Femur (tissue), 1 donor: ENCODE data around the gene ZNF132.
"Not testable (repeated sequence)": the region's sequence is repeated elsewhere in the genome, so short reads cannot be mapped to it uniquely, and the experiment has no call there.

Source experiments
- DNase-seq: peaks from one replicate; pipeline ENCODE4 v3.0.0-alpha.2; 2017

ZNF132 gene

GRCh38 chr19:58406818-58407657 lies 32.9 kb downstream of the ZNF132 start:
- DNase-seq = no peak

DNA sequence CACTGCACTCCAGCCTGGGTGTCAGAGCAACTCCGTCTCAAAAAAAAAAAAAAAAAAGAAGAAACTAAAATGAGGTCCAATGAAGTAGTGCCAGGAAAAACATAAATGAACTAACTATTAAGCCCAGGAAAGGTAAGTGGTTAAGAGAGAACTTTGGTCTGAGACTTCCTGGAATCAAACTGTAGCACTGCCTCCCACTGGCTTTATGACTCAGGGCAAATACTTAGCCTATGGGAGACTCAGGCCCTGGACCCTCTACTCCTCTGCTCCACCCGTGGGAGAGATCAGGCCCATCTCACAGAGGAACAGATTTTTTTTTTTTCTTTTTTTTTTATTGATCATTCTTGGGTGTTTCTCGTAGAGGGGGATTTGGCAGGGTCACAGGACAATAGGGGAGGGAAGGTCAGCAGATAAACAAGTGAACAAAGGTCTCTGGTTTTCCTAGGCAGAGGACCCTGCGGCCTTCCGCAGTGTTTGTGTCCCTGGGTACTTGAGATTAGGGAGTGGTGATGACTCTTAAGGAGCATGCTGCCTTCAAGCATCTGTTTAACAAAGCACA lies 36.0 kb downstream of the ZNF132 start:
- not testable (repeated sequence) for DNase-seq

- no peak for DNase-seq
Observed at GRCh38 chr19:58401840-58402421, 38.0 kb downstream of the ZNF132 start.

DNA sequence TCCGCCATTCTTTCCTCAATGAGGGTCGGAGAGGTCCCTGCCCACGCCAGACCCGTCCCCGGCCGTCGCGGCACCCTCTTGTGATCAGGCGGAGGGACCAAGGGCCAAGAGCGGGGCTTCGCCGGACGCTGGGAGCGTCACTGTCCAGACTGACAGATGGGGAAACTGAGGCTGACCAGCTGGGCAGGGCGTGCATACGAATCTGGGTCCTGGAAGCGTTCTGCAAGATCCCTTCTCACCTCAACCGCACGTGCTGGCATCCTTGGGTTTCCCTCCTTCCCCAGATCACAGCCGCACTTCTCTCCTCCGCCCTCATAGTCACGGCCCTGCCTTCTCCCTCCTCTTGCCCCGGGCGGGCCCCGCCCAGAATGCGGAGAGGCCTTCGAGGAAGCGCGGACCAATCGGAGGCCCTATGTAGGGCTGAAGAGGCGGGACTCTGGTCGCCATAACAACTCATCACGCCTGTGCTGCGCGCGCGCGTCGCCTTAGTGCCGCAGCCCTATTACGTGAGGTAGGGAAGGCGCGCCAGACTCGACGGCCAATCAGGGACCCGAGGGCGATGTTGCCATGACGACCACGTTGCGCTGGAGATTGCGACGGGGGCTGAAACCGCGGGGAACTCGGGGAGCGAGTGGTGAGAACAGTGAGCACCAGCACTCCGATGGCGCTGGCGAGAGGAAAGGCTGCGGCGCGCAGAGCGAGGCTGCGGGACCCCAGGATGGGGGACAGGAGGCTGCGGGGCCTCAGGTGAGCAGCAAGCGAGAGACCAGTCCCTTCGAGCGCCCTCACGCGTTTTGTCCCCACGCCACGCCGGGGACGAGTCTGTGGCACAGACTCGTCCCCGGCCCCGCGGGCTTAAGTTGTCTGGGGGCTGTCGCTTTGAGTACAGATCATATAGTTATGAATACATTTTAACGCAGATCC lies 38.8 kb downstream of the ZNF132 start:
- DNase-seq = peak; percentile 100

GRCh38 chr19:58400316-58400915 lies 39.5 kb downstream of the ZNF132 start:
- peak; percentile 36 for DNase-seq

DNA sequence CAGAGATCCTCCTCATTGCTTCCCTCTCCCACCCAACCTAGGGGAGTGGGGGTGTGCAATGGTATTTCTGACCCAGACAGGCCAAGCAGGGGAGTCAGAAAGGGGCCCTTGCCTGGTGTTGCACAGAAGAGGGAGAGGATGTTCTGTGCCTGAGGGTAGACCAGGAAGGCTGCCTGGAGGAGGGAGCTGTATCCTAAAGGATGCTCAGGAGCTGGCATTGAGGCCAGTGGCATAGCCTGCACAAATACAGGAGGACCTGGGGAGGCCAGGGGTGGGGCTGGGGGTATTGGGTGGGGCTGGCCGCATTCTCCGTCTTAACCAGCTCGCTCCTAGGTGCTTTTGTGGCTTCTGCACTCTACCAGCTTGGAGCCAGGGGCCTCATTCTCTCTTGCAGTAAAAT lies 40.0 kb downstream of the ZNF132 start:
- no peak for DNase-seq

DNA sequence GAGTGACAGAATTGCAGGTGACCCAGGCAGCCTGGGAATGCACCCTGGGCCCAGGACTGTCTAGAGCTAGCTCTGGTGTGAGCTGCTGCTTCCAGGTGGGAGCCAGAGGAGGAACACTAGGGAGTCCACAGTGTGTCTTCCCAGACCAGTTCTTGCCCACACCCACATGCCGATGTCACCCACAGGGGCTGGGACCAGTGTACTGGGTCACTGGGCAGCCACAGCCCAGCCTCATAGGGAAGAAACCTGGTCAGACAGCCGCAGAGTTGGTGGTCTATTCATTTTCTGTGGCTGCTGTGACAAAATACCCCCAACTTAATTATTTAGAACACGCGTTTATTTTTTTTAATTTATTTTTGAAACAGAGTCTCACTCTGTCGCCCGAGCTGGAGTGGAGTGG lies 41.4 kb downstream of the ZNF132 start:
- DNase-seq = peak; percentile 21

DNA sequence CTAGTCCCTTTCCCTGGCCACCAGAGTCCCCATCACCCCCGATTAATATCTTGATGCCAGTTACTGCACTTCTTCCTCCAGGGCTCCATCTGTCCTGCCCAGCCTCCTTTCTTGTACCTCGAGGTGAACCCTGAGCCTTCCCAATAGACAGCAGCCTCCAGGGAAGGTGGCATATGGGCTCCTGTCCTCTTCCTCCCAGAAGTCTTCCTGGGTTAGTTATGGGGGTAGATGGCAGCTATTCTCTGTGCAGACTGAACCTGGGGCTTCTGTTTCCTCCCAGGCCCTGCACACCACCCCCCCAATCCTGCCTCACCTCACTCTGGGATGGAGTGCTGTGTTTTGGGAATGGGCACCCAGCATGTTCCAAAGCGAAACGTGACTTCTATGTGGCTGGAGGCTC lies 41.9 kb downstream of the ZNF132 start:
- no peak for DNase-seq

DNA sequence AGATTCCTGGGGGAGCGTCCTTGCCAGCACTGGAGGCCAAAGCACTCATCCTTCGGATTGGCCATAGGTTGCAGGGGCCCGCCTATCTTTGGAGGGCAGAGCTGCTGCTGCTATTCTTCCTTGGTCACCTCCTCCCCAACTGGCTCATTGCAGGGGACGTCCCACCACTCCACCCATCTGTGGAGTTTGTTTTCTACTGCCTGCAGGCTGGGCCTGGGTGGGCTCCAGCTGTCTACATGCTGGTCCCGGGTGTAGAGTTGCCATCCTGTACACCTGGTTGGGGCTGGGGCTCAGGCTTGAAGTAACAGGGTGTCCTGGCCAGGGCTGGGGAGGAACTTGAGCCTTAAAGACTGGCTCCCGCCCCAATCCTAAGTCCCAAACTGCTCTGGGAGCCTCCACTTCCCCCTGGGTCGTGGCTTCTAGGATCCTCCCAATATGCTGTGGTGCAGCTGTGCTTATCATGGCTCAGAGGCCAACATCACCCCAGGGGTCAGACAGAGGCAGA lies 42.4 kb downstream of the ZNF132 start:
- DNase-seq = no peak

DNA sequence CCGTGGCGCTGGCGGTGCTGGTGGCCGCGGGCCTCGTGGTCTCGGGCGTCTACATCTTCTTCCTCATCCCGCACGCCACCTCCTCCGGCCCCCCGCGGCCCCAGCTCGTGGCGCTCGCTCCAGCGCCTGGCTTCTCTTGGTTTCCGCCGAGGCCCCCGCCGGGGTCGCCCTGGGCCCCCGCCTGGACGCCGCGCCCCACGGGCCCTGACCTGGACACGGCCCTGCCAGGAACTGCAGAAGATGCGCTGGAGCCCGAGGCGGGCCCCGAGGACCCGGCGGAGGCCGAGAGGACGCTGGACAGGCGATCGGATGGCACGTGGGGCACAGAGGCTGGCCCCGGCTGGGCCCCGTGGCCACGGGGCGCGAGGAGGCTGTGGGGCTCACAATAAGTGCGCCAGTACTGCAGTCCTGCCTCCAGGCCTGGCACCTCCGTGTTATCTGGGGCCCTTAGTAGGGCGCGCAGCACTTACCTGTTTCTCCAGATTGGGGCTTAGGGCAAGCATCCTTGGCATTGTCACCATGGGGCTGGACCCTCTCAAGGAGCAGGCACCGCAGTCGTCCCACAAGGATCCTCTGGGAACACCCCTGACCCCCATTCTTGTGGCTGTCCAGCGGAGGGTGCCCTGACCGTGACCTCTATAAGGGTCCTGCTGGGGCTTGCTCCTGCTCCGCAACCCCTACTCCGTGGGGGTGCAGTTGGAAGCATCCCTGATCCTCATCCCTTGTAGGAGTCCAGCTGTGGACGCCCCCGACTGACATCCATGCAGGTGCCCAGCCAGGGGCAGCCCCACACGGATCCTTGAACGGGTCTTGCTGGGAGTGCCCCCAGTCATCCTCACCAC lies 43.0 kb downstream of the ZNF132 start:
- DNase-seq = no peak

DNA sequence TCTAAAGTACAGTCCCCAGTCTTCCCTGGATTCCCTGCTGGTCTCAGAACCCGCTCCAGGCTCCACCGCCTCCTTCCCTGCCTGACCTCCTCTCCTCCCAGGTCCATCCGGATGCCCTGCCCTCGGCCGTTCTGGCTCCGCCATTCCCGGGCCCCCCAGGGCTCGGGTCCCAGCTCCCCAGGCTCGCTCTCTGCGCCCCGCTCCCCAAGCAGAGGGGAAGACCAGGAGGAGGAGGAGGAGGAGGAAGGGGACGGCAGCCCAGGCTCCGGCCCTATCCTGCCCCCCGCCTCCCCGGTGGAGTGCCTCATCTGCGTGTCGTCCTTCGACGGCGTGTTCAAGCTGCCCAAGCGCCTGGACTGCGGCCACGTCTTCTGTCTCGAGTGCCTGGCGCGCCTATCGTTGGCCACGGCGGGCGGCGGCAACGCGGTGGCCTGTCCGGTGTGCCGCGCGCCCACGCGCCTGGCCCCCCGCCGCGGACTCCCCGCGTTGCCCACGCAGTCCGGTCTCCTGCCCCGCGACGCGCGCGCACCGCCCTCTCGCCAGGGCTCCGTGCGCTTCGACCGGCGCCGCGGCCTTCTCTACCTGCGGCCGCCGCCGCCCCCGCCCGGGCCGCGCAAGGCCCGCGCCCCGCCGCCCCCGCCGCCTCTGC lies 43.9 kb downstream of the ZNF132 start:
- DNase-seq = peak; percentile 31

- DNase-seq = peak; percentile 24
Observed at GRCh38 chr19:58395220-58395978, 44.6 kb downstream of the ZNF132 start, which contains the start of gene RNF225. RNF225 (plus strand) TSS chr19:58395656; CDS start chr19:58396090, 434 bp downstream.

DNA sequence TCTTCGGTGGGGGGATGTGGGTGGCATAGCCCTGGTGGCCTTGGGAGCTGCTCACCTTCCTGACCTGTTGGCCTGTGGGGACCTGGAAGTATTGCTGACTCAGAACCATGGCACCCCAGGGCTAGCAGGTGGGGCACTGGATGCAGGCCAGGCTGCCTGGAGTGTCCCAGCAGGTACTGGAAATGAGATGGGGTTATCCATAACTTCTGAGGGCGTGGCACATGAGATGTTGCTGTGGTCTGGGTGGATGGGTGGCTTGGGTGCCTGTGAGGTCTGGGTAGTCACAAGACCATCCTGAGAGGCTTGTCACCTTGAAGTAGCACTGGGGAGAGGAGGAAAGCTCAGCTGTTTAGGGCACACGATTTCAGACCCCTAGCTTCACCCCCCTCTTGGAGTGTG lies 45.1 kb downstream of the ZNF132 start:
- no peak for DNase-seq

DNA sequence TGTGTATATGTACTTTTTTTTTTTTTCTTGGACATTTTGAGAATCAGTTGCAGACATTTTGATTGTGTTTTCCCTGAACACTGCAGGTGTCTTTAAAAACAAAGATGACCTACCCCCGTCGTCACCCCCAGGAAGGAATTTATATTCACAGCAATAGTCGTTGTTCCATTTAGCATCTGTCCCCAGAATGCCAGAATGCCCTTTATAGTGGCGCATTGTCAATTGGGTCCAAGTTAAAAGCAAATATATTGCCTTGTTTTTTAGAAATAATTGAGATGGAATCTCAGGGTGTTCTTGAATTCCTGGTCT lies 46.3 kb downstream of the ZNF132 start:
- DNase-seq = no peak

GRCh38 chr19:58392945-58393724 lies 46.8 kb downstream of the ZNF132 start:
- no peak for DNase-seq

DNA sequence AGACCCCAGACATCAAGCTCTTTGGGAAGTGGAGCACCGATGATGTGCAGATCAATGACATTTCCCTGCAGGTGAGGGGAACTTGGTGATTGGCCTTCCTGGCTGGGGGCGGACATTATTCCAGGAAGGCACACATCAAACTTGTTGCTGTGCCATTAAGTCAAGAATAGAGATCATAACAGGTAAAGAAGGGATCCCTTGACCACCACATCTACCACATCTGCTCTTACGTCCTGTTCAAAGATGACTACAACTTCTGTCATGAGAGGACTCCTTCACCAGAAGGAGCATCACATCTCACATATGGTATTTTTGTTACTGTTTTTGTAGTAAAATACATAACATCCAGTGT lies 51.8 kb downstream of the ZNF132 start:
- no peak for DNase-seq

GRCh38 chr19:58387338-58388174 lies 52.4 kb downstream of the ZNF132 start:
- DNase-seq = peak; percentile 17

DNA sequence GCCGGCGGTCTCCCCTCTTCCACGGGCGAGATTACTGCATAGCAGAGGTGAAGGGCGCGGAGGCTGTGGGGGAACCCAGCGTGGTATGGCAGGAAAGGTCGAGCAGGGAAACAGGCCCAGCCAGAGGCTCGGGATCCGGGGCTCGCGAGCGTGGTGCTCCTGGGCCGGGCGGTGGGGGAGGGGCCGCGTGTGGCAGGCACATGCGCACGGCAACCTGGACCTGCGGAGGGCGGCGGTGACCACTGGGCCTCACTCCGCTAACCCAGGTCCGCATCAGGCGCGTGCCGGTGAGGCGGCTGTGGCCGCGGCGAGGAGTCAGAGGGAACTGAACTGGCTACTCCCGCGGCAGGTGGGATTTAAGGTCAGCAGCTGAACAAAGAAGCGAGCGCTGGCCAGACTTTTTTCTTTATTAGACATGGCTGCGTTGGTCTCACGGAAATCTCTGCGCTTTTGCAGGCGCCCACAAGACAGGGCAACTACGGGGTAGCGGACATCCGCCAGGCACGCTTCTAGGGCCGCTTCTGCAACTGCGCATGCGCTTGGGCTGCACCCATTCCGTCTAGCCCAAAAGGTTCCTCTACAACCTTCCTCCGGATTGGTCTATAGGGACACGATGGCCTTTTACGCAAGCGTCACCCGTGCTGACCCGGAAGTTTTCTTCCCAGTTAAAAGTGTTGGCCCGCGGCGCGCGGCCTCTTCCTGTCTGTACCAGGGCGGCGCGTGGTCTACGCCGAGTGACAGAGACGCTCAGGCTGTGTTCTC lies 53.2 kb downstream of the ZNF132 start, which contains the start of gene RPS5:
Gene RPS5 (plus strand): TSS at position 694 of the 762 bp plus-strand sequence. CDS start 869 bp downstream, outside the sequence.
- DNase-seq = peak; percentile 98
